ENCODE data around the gene RAB37. TPM values are rescaled to one million over a fixed set of nuclear protein-coding genes. Genes with fewer than 3 reads are reported as not detected.

RAB37 gene
- total and polyA plus RNA-seq, 2 of the 13 experiments (the other 11 are each of a cell fraction or from before 2014, with no cell fraction given): 0.91 to 3.7 TPM

DNA sequence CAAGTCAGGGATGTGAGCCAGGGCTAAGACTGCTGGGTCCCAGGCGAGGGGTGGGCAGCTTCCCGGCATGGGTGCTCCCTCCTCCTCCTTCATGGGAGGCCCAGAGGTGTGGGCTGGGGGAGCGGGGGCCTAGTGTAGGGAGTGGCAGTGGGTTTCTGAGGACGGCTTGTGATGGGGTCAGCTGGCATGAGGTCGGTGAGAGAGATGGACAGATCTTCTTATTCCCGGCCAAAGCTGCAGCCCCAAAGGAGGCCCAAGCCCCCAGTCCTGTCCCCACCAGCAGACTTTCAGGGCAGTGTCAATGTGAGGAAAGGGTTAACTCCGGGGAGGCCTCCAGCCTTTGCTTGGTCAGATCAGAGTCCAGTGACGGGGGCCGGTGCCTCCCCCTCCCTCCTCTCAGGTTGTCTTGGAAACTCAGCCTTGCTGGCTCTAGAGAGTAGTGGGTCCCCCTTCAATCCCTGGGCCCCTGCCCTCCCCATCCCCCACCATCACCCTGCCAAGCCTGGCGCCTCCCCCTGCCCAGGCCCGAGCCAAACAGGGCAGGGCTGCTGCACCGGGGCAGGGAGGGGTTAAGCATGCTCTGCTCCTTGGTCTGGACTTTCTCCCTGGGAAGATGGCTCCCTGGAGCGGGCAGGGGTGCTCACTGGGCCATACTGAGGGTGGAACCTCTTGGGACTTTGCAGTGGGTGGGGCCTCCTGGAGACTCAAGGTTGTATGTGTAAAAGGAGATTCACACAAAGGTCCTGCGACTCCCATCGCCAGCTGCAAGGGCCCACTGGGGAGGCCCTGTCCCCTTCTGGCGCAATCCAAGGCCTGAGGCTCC lies 26.7 kb downstream of the RAB37 start (continued):
- TF ChIP-seq, protein P1, sequence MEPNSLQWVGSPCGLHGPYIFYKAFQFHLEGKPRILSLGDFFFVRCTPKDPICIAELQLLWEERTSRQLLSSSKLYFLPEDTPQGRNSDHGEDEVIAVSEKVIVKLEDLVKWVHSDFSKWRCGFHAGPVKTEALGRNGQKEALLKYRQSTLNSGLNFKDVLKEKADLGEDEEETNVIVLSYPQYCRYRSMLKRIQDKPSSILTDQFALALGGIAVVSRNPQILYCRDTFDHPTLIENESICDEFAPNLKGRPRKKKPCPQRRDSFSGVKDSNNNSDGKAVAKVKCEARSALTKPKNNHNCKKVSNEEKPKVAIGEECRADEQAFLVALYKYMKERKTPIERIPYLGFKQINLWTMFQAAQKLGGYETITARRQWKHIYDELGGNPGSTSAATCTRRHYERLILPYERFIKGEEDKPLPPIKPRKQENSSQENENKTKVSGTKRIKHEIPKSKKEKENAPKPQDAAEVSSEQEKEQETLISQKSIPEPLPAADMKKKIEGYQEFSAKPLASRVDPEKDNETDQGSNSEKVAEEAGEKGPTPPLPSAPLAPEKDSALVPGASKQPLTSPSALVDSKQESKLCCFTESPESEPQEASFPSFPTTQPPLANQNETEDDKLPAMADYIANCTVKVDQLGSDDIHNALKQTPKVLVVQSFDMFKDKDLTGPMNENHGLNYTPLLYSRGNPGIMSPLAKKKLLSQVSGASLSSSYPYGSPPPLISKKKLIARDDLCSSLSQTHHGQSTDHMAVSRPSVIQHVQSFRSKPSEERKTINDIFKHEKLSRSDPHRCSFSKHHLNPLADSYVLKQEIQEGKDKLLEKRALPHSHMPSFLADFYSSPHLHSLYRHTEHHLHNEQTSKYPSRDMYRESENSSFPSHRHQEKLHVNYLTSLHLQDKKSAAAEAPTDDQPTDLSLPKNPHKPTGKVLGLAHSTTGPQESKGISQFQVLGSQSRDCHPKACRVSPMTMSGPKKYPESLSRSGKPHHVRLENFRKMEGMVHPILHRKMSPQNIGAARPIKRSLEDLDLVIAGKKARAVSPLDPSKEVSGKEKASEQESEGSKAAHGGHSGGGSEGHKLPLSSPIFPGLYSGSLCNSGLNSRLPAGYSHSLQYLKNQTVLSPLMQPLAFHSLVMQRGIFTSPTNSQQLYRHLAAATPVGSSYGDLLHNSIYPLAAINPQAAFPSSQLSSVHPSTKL (CRISPR knock-in tag; IDR thresholded peaks at IDR 0.05): peak; percentile 65; the same call in 1 of the 2 replicates
- TF ChIP-seq EED (CRISPR knock-in tag; IDR thresholded peaks at IDR 0.05) (0 out of 2 replicates have a peak, but pooled peaks have one; percentile 22), MIER3 (CRISPR knock-in tag; IDR thresholded peaks at IDR 0.05; ENCODE audit: borderline replicate concordance) (peak; percentile 66), FIP1L1 (IDR thresholded peaks at IDR 0.05; ENCODE audit: borderline replicate concordance, insufficient read depth, low read depth, low read length) (0 out of 2 replicates have a peak, but pooled peaks have one; percentile 38), ZNF317 (CRISPR knock-in tag; IDR thresholded peaks at IDR 0.05) (peak; percentile 81), HOXA5 (CRISPR knock-in tag; IDR thresholded peaks at IDR 0.05) (peak; percentile 91), SAFB2 (CRISPR knock-in tag; IDR thresholded peaks at IDR 0.05; ENCODE audit: borderline replicate concordance, low read depth) (0 out of 2 replicates have a peak, but pooled peaks have one; percentile 47), ZNF354B (CRISPR knock-in tag; IDR thresholded peaks at IDR 0.05) (no peak), TP53 (CRISPR knock-in tag; conservative IDR thresholded peaks at IDR 0.05) (0 out of 2 replicates have a peak, but pooled peaks have one; percentile 26), FOXK1 (CRISPR knock-in tag; IDR thresholded peaks at IDR 0.05; ENCODE audit: borderline replicate concordance, low read depth) (peak; percentile 88; the same call in 1 of the 2 replicates), CHCHD3 (CRISPR knock-in tag; IDR thresholded peaks at IDR 0.05) (0 out of 2 replicates have a peak, but pooled peaks have one; percentile 76), HDAC1 (CRISPR knock-in tag; IDR thresholded peaks at IDR 0.05) (peak; percentile 90), HNRNPL (IDR thresholded peaks at IDR 0.05; ENCODE audit: low read depth, low read length) (peak; percentile 94), RBFOX2 (IDR thresholded peaks at IDR 0.05; ENCODE audit: low read depth, low read length) (peak; percentile 15; the same call in 1 of the 2 replicates), CHD2 (IDR thresholded peaks at IDR 0.05; ENCODE audit: low read depth, low read length) (peak; percentile 67), ZNF746 (CRISPR knock-in tag; IDR thresholded peaks at IDR 0.05) (peak; percentile 98), HES4 (CRISPR knock-in tag; IDR thresholded peaks at IDR 0.05; ENCODE audit: borderline replicate concordance) (0 out of 2 replicates have a peak, but pooled peaks have one; percentile 71), ETV5 (CRISPR knock-in tag; IDR thresholded peaks at IDR 0.05; ENCODE audit: borderline replicate concordance) (peak; percentile 63), HNF4G (IDR thresholded peaks at IDR 0.05; ENCODE audit: borderline replicate concordance, low read depth, low read length) (peak; percentile 98), HNF4G (CRISPR knock-in tag; IDR thresholded peaks at IDR 0.05; ENCODE audit: borderline replicate concordance, low read depth) (peak; percentile 98)
- TF ChIP-seq, protein P2, sequence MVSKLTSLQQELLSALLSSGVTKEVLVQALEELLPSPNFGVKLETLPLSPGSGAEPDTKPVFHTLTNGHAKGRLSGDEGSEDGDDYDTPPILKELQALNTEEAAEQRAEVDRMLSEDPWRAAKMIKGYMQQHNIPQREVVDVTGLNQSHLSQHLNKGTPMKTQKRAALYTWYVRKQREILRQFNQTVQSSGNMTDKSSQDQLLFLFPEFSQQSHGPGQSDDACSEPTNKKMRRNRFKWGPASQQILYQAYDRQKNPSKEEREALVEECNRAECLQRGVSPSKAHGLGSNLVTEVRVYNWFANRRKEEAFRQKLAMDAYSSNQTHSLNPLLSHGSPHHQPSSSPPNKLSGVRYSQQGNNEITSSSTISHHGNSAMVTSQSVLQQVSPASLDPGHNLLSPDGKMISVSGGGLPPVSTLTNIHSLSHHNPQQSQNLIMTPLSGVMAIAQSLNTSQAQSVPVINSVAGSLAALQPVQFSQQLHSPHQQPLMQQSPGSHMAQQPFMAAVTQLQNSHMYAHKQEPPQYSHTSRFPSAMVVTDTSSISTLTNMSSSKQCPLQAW (CRISPR knock-in tag; IDR thresholded peaks at IDR 0.05): peak; percentile 84
- TF ChIP-seq, protein P3, sequence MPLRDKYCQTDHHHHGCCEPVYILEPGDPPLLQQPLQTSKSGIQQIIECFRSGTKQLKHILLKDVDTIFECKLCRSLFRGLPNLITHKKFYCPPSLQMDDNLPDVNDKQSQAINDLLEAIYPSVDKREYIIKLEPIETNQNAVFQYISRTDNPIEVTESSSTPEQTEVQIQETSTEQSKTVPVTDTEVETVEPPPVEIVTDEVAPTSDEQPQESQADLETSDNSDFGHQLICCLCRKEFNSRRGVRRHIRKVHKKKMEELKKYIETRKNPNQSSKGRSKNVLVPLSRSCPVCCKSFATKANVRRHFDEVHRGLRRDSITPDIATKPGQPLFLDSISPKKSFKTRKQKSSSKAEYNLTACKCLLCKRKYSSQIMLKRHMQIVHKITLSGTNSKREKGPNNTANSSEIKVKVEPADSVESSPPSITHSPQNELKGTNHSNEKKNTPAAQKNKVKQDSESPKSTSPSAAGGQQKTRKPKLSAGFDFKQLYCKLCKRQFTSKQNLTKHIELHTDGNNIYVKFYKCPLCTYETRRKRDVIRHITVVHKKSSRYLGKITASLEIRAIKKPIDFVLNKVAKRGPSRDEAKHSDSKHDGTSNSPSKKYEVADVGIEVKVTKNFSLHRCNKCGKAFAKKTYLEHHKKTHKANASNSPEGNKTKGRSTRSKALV (CRISPR knock-in tag; IDR thresholded peaks at IDR 0.05): peak; percentile 74; the same call in 1 of the 2 replicates

Measured in HepG2 (cell line).